ENCODE data around the gene KRTAP10-2.
"Not testable (repeated sequence)": the region's sequence is repeated elsewhere in the genome, so short reads cannot be mapped to it uniquely, and the experiment has no call there.

Gene KRTAP10-2

DNA sequence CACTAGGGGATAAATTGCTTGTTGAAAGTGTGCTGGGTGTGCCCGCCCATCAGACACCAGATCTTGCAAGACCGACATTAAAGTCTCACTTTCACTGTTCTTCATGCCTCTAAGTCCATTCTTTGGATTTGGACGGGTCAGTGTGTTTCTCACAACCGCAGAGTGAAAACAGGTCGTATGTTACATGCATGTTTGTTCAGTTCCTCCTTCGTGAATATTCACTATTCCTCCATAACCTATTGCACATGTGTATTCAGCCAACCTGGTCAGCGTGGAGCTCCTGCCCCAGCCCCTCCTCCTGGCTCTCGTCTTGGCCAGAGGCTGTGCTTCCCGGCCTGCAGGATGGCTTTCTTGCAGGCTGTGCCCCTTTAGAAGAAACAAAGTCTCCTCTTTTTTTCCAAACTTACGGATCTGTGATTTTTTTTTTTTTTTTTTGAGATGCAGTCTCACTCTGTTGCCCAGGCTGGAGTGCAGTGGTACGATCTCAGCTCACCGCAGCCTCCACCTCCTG, 43.2 kb upstream of the KRTAP10-2 start:
- TF ChIP-seq, protein P1, sequence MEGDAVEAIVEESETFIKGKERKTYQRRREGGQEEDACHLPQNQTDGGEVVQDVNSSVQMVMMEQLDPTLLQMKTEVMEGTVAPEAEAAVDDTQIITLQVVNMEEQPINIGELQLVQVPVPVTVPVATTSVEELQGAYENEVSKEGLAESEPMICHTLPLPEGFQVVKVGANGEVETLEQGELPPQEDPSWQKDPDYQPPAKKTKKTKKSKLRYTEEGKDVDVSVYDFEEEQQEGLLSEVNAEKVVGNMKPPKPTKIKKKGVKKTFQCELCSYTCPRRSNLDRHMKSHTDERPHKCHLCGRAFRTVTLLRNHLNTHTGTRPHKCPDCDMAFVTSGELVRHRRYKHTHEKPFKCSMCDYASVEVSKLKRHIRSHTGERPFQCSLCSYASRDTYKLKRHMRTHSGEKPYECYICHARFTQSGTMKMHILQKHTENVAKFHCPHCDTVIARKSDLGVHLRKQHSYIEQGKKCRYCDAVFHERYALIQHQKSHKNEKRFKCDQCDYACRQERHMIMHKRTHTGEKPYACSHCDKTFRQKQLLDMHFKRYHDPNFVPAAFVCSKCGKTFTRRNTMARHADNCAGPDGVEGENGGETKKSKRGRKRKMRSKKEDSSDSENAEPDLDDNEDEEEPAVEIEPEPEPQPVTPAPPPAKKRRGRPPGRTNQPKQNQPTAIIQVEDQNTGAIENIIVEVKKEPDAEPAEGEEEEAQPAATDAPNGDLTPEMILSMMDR (IDR thresholded peaks at IDR 0.05; ENCODE audit: control insufficient read depth, insufficient read depth, low read depth, low read length, missing control alignments): no peak
- no peak overlapping the region for H3K4me3 ChIP-seq (ENCODE audit: control insufficient read depth, low read depth, low read length)
- DNase-seq (ENCODE audit: low read depth): no peak

GRCh38 chr21:44593598-44594405, 42.5 kb upstream of the KRTAP10-2 start:
- TF ChIP-seq, protein P1 (IDR thresholded peaks at IDR 0.05; ENCODE audit: control insufficient read depth, insufficient read depth, low read depth, low read length, missing control alignments): no peak
- no peak for DNase-seq (ENCODE audit: low read depth)
- H3K4me3 ChIP-seq (ENCODE audit: control insufficient read depth, low read depth, low read length): no peak overlapping the region

DNA sequence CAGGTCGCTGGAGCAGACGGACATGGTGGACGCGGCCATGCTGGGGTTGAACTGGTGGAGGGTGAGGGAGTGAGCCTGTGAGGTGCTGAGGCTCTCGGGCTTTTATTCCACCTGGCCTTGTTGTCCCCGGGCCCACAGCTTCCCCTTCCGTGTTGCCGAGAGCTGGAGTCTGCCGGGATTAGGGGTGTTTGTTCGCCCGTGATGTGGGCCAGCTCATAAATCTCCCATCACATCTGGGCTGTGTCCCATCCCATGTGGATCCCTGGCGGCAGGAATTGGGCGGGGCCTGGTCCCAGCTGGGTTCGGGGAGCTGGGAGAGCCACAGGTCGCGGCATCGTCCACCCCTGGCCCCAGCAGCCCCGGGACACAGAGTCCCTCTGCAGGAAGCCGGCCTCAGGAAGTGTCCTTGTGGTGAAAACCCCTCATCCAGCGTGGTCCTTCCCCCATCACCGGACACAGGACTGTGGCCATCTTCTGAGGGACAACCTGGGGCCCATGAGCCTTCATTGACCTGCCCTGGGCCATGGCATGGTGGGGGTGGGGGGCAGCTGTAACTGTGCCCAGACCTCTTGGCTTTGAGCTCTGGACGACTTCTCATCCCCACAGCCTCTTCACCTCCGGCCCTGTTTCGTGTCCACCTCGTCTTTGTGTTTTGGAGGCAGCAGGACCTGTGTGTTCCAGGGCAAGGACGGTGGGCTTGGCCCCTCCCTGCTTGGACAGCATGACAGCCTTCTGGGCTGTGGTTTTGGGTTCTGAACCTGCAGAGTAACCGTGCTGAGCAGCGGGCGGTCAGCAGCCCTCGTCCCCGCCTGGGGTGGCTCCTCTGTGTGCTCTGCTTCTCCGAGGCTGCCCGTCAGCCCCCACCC, 41.4 kb upstream of the KRTAP10-2 start, which contains the start of gene KRTAP10-6:
TSS of gene KRTAP10-6 (minus strand) at position 60 of the 866 bp plus-strand sequence. CDS start at position 39, 21 bp downstream.
- TF ChIP-seq, protein P1 (IDR thresholded peaks at IDR 0.05; ENCODE audit: control insufficient read depth, insufficient read depth, low read depth, low read length, missing control alignments): no peak
- no peak for DNase-seq (ENCODE audit: low read depth)
- no peak within 1 kb of the TSS for H3K4me3 ChIP-seq (ENCODE audit: control insufficient read depth, low read depth, low read length)

DNA sequence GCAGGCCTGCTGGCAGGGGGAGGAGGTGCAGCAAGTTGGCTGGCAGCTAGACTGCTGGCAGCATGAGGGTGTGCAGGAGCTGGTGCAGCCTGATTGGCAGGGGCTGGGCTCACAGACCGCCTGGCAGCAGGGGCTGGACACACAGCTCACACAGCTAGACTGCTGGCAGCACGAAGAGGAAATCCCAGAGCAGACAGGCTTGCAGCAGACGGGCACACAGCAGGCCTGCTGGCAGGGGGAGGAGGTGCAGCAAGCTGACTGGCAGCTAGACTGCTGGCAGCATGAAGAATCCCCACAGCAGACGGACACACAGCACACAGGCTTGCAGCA, 40.5 kb upstream of the KRTAP10-2 start:
- DNase-seq (ENCODE audit: low read depth): not testable (repeated sequence)

GRCh38 chr21:44590897-44591800, 39.8 kb upstream of the KRTAP10-2 start:
- DNase-seq (ENCODE audit: low read depth); H3K4me3 ChIP-seq (ENCODE audit: control insufficient read depth, low read depth, low read length): not testable (repeated sequence)

More for the DNA sequence above, 40.5 kb upstream of the KRTAP10-2 start:
- H3K4me3 ChIP-seq (ENCODE audit: control insufficient read depth, low read depth, low read length): not testable (repeated sequence)

GRCh38 chr21:44590311-44590721, 39.0 kb upstream of the KRTAP10-2 start:
- no peak overlapping the region for H3K4me3 ChIP-seq (ENCODE audit: control insufficient read depth, low read depth, low read length)
- TF ChIP-seq, protein P1 (IDR thresholded peaks at IDR 0.05; ENCODE audit: control insufficient read depth, insufficient read depth, low read depth, low read length, missing control alignments): no peak
- DNase-seq (ENCODE audit: low read depth): no peak
